Muscle of back (tissue), 11 donors: ENCODE data around the gene TMEM109. TPM values are rescaled to one million over a fixed set of nuclear protein-coding genes. Genes with fewer than 3 reads are reported as not detected.

Source experiments
- DNase-seq, 3 donors: peaks; one replicate each; pipeline versions ENCODE4 v3.0.0 to v3.0.0-alpha.2; 2013
- polyA plus RNA-seq, 10 donors: library from polyadenylated mRNA; unstranded; fragments of 120-200 nt; gene quantifications; one replicate each; pipeline ENCODE4 v1.2.1, GENCODE V29; 2013; ENCODE audit not compliant: insufficient read length in 10 of 10

TMEM109 gene
- polyA plus RNA-seq, 10 donors, result 73.9 to 109 (median 94.8) TPM

DNA sequence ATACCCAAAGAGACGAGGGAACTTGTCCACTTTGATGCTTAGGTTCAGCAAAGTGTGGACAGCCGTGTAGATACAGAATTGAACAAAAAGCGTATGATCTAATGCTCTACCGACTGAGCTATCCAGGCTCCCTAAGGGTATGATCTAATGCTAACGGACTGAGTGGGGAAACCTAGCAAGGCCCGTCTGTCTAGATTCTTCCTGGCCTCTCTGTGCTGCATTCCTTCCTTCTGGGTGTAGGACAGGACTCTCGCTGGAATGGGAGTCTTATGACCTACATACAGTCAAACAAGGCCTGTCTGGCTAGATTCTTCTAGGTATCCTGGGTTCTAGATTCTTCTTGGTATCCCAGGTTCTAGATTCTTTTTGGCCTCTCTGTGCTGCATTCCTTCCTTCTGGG is 46.4 kb downstream of the TMEM109 start:
- no peak for DNase-seq

DNA sequence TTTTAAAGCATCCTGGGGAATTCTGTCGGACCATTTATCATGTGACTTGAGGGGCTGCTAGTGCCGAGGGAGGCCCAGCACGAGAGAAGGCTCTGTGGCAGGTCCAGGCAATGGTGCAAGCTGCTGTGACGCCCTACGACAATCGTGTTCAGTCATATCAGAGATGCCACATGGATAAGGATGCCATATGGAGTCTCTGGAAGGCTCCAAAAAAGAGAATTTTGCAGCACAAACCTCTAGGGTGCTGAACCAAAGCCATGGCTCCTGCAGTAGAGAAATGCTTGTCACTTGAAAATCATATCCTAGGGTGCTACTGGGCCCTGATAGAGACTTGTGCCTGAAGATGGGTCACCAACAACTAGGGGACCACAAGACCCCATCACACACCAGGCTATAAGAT is 50.8 kb downstream of the TMEM109 start:
- DNase-seq, result no peak

DNA sequence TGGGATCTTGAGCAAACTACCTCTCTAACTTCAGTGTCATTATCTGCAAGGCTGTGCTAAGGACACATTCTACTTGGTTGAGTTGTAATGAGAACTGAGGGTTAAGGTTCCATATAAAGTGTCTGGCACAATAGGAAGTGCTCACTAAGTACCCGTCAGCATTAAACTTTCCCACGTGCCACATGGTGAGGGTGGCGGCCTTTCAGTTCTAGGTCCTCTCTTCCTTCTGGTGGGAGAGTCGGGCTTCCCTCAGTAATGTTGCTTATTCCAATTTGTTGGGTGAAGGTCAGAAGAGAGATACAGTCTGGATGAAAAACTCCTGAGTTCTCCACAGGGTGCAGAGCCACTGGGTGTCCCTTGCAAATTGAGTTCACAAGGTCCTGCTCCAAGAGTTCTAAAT is 52.9 kb downstream of the TMEM109 start:
- no peak for DNase-seq

GRCh38 chr11:60968223-60968622 is 54.3 kb downstream of the TMEM109 start:
- no peak for DNase-seq

DNA sequence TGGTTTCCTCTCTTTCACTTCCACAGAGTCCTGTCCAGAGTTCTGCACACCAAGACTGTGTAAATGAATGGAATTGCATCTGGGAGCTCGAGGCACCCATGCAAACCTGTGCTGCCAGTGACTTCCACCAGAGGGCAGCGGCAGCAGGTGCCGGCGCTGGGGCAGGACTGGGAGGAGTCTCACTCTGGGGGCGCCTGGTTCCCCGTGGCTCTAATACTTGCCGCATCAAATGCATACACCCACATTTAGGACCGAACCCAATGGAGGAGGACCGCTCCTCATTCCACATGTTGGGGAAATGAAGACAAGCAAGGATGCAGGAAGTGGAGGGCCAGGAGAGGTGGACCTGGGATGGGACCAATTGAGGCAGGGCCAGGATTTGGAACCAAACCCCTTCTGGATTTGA is 56.4 kb downstream of the TMEM109 start:
- DNase-seq, result peak in 1 of 3 donors; percentile 44

DNA sequence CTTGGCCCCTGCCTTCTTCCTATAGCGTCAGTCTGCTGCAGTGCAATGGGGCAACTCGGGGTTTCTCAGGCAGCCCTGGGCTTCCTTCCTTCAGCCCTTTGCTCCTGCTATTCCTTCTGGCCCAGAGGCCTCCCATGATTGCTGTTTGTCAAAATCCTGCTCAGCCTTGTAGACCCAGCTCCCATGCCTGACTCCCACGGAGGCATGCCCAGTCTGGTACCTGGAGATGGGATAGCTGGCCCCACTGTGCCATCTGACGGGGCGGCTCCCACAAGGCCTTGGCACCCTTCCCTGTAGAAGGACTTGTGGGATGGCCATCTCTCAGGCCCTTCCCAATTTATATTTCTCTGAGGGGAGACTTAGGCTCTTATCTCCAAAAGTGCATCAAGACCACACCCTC is 56.9 kb downstream of the TMEM109 start:
- no peak for DNase-seq

- DNase-seq, result no peak
Observed at GRCh38 chr11:60971520-60971919, 57.6 kb downstream of the TMEM109 start, which contains the start of gene CD6. Gene CD6, plus strand, starts transcription at chr11:60971680. Its CDS starts 186 bp downstream, at chr11:60971866.

GRCh38 chr11:60972182-60973030 is 58.4 kb downstream of the TMEM109 start:
- no peak for DNase-seq

Other genes starting within 250 kb of the TMEM109 start
- gene MS4A8, start 214.5 kb upstream of the TMEM109 start, polyA plus RNA-seq, result 10 to 100 TPM in 1 of 10 donors, 1 to 10 TPM in 9; 4.0 to 12.7 (median 6.0) TPM
- not detected for gene MS4A18, start 189.4 kb upstream of the TMEM109 start, polyA plus RNA-seq
- gene MS4A15, start 157.3 kb upstream of the TMEM109 start, polyA plus RNA-seq, result under 1 TPM in 2 of 10 donors, not detected in 8; 0.09 to 0.20 TPM
- gene MS4A10, start 128.8 kb upstream of the TMEM109 start, polyA plus RNA-seq, result under 1 TPM in 1 of 10 donors, not detected in 9; 0.07 TPM
- gene CCDC86, start 72.0 kb upstream of the TMEM109 start, polyA plus RNA-seq, result 10 to 100 TPM; 14.0 to 22.8 (median 18.4) TPM
- gene PTGDR2, start 58.2 kb upstream of the TMEM109 start, polyA plus RNA-seq, result 1 to 10 TPM in 8 of 10 donors, under 1 TPM in 2; 0.63 to 2.1 (median 1.2) TPM
- under 1 TPM in 4 of 10 donors, not detected in 6; 0.10 to 0.49 (median 0.30) TPM for gene ZP1, start 46.6 kb upstream of the TMEM109 start, polyA plus RNA-seq
- 10 to 100 TPM; 53.2 to 96.9 (median 63.3) TPM for gene PRPF19, start 7.6 kb upstream of the TMEM109 start, polyA plus RNA-seq
- 10 to 100 TPM; 28.4 to 46.5 (median 36.6) TPM for gene TMEM132A, start 10.3 kb downstream of the TMEM109 start, polyA plus RNA-seq
- gene SLC15A3, start 38.0 kb downstream of the TMEM109 start, polyA plus RNA-seq, result 10 to 100 TPM; 16.3 to 32.1 (median 24.4) TPM
- gene CD6, start 57.5 kb downstream of the TMEM109 start, polyA plus RNA-seq, result 10 to 100 TPM in 1 of 10 donors, 1 to 10 TPM in 5, under 1 TPM in 4; 0.43 to 10.6 (median 1.1) TPM
- 1 to 10 TPM in 1 of 10 donors, under 1 TPM in 9; 0.08 to 7.5 (median 0.12) TPM for gene CD5, start 188.3 kb downstream of the TMEM109 start, polyA plus RNA-seq
- 10 to 100 TPM; 13.3 to 17.7 (median 16.4) TPM for gene VPS37C, start 247.3 kb downstream of the TMEM109 start, polyA plus RNA-seq